IPS DF 6.9 (cell line): Measurements from ENCODE around the gene NPIPA1.
"Not testable (repeated sequence)": the region's sequence is repeated elsewhere in the genome, so short reads cannot be mapped to it uniquely, and the experiment has no call there.

Experiments used
- DNase-seq: peaks from one replicate; pipeline ENCODE4 v3.0.0-alpha.2; 2013; ENCODE audit warnings: low read depth, low spot score
- H3K27ac ChIP-seq: one replicate; pipeline ENCODE4 v1.5.1; 2013; ENCODE audit warnings: low read length, control low read depth
- H3K27me3 ChIP-seq: 2 replicates; pipeline ENCODE4 v1.6.1; 2013; ENCODE audit warnings: mild to moderate bottlenecking, low read length; ENCODE audit not compliant: control insufficient read depth, insufficient read depth
- H3K36me3 ChIP-seq: 2 replicates; pipeline ENCODE4 v1.6.1; 2013; ENCODE audit warnings: low read length; ENCODE audit not compliant: control insufficient read depth, insufficient read depth
- H3K4me1 ChIP-seq: 2 replicates; pipeline ENCODE4 v1.6.1; 2013; ENCODE audit warnings: low read length; ENCODE audit not compliant: control insufficient read depth, insufficient read depth
- H3K4me3 ChIP-seq: 2 replicates; pipeline ENCODE4 v1.5.1; 2013; ENCODE audit warnings: mild to moderate bottlenecking, low read length
- H3K9me3 ChIP-seq: 2 replicates; pipeline ENCODE4 v1.6.1; 2013; ENCODE audit warnings: low read length, inconsistent platforms; ENCODE audit not compliant: control insufficient read depth, insufficient read depth
- WGBS: extraction: QIAGEN DNeasy Blood & Tissue Kit; methylation state at CpG from one replicate; pipeline ENCODE4 v1.1.7; 2013; ENCODE audit warnings: mixed read lengths, missing lambda C conversion rate; ENCODE audit not compliant: insufficient read length, insufficient coverage; 5-methylcytosine and 5-hydroxymethylcytosine counted together

NPIPA1 gene

DNA sequence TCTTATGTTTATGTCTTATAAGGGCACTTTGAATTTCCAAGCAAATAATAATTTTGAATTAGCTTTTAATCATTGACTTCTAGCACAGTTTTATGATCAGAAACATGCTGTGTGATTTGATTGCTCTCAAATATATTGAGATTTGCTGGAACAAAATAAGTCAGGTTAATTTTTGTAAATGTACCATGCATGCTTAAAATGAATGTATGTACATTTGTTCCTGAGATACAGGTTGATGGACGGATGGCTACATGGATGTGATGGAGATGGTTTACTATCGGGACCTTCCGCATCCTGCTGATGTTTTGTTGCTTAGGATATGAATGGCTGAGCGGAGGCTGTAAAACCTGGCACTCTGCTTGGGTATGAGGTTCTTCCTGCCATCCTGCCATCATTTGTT lies at the start of gene NPIPA1:
NPIPA1 (plus strand) TSS at position 301 of the 400 bp plus-strand sequence; CDS start at position 301, 0 bp downstream.
- not testable (repeated sequence) for DNase-seq, H3K4me3 ChIP-seq, H3K27me3 ChIP-seq, H3K9me3 ChIP-seq, H3K4me1 ChIP-seq, H3K27ac ChIP-seq, H3K36me3 ChIP-seq
- WGBS: no CpG with 5 or more reads among the region's 4 CpGs

DNA sequence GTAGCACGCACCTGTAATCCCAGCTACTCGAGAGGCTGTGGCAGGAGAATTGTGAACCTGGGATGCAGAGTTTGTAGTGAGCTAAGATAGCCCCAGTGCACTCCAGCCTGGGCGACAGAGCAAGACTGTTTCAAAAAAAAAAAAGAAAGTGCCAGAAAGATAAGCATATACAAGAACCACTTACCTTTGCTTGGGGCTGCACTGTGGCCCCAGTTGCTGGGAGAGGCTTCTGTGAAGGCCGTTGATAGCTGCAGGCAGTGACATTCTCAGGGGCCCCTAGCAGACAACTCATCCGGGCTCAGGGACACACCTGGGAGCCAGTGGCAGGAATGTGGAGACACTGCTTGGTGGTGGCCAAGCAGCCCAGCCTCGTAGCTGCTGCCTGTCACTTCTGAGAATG lies 45.1 kb upstream of the NPIPA1 start:
- H3K4me1 ChIP-seq, H3K4me3 ChIP-seq, H3K27me3 ChIP-seq, H3K27ac ChIP-seq, H3K36me3 ChIP-seq, H3K9me3 ChIP-seq, DNase-seq: not testable (repeated sequence)
- WGBS: no CpG with 5 or more reads among the region's 6 CpGs

DNA sequence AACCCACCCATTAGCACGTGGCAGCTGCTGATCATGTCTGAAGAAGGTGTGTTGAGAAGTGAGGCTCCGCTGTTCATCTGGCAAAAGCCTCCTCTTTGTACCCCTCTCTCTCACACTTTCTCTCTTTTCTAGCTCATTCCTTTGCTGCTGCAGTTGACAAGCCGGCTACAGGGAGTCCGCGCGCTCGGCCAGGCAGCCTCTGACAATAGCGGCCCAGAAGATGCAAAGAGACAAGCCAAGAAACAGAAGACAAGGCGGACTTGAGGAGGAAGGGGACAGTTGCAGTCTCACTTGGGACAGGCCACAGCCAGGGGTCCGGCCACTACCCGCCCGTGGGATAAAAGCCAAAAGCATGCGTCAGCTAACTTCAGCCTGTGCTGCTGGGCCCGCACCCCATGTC lies 41.9 kb upstream of the NPIPA1 start:
- H3K36me3 ChIP-seq, H3K4me3 ChIP-seq, H3K4me1 ChIP-seq, DNase-seq, H3K9me3 ChIP-seq, H3K27ac ChIP-seq, H3K27me3 ChIP-seq: not testable (repeated sequence)
- no CpG with 5 or more reads among the region's 14 CpGs for WGBS

DNA sequence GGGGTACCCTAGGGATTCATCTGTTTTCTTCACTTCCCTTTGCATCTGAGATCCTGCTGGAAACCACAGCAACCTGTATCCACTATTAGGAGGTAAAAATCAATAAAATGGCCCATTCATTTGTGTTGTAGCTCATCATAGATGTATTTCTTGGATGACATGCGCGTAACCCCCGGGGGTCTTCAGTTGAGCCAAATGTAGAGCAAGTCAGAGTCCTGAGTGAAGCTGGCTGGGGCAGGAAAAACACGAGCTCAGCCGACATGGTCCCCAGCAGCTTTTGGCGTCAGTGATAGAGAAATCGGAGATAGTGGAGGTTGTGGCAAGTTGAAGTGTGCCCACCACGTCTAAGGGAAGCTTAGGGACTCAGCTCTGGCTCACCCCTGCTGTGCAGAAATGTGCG lies 41.2 kb upstream of the NPIPA1 start:
- H3K27me3 ChIP-seq, DNase-seq, H3K4me3 ChIP-seq, H3K4me1 ChIP-seq, H3K9me3 ChIP-seq, H3K36me3 ChIP-seq, H3K27ac ChIP-seq: not testable (repeated sequence)
- no CpG with 5 or more reads among the region's 9 CpGs for WGBS

DNA sequence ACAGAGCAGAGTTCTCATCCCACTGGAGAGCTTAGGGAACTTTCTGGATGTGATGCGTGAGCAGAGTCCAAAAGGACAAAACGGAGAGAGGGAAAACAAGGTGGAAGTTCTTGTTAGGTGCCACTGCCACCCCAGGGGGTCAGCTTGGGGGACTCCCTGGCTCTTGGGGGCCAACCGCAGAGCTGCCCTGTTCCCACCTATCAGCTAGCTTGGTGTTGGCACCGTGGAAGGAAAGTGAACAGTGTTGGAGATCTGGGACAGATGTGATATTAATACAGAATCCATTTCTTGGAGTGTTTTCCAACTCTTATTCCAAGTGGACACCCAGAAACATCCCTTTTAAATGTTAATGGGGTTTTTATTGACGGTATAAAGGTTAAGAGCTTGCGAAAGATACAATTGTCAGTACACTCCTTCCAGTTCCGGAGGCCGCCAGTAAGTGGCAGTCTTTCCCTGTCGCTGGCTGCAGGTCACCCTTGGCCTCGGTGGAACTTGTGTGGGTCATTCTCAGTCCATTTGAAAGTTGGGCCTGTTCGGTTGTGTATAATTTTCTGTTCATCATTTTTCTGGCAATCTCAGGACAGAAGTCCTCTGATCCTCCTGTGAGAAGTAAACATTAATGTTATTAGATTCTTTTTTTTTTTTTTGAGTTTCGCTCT lies 40.1 kb upstream of the NPIPA1 start:
- not testable (repeated sequence) for H3K27ac ChIP-seq, H3K4me3 ChIP-seq, H3K27me3 ChIP-seq, DNase-seq, H3K36me3 ChIP-seq, H3K9me3 ChIP-seq, H3K4me1 ChIP-seq
- WGBS: no CpG with 5 or more reads among the region's 12 CpGs

DNA sequence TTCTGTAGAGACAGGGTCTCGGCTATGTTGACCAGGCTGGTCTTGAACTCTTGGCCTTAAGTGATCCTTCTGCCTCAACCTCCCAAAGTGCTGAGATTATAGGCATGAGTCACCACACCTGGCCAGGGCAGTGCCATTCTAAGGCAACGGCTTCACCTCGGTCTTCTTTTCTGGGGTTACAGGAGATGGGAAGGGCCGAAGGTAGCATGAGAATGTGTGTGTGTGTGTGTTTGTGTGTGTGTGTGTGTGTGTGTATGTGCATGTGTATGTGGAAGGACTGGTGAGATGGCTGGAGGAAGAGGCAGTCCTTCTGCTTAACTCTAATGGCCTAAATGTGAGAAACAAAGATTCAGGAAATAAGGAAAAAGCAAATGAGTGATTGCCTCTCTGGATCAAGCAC lies 39.1 kb upstream of the NPIPA1 start:
- not testable (repeated sequence) for H3K4me1 ChIP-seq, H3K27me3 ChIP-seq, H3K4me3 ChIP-seq, H3K36me3 ChIP-seq, DNase-seq, H3K27ac ChIP-seq, H3K9me3 ChIP-seq
- no CpG with 5 or more reads among the region's 4 CpGs for WGBS

DNA sequence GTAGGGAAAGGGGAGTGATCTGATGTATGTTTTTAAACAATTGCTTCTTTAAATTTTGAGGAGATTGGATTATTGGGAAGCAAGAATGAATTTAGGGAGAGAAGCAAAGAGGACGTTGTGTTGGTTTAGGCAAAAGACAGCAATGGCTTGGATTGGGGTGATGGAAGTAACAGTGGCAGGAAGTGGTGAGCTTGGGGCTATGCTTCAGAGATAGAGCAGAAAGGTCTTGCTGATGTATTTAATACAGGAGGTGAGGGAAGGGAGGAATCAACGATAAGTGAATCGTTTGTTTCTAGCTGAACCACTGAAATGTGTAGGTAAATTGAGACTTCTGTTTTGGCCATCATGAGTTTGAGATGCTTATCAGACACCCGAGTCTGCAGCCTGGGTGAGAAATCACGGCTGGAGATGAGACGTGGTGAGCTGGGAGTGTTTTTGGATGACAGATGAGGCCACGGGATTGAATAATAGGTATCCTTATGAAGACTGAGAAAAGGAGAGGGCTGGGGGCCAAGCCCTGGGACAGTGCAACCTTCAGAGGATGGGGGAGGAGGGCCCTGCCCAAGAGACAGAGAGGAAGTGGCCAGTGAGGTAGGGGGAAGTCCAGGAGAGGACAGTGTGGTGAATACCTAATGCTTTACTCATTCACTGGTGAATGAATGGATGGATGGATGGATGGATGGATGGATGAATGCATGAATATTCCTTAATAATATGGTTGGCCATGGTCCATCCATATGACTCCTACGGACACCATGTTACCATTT lies 33.9 kb upstream of the NPIPA1 start:
- not testable (repeated sequence) for H3K9me3 ChIP-seq, H3K27ac ChIP-seq, H3K4me3 ChIP-seq, H3K36me3 ChIP-seq, DNase-seq, H3K4me1 ChIP-seq, H3K27me3 ChIP-seq
- no CpG with 5 or more reads among the region's 8 CpGs for WGBS

DNA sequence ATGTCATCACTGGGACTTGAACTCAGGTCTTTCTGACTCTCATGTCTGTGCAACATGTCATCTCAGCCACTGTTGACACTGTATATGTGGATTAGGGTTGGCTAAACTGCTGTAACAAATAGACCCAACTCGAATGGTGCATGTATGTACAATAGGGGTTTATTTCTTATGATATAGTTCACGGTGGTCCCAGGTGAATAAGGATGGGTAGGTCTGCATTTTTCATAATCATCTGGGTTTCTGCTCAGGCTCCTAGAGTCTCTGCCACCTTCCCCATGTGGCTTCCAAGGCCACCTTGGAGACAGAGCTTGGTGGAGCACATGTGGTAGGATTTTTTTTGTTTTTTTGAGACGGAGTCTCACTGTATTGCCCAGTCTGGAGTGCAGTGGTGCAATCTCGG lies 27.5 kb upstream of the NPIPA1 start:
- no CpG with 5 or more reads among the region's 4 CpGs for WGBS
- not testable (repeated sequence) for H3K27ac ChIP-seq, DNase-seq, H3K9me3 ChIP-seq, H3K27me3 ChIP-seq, H3K4me3 ChIP-seq, H3K36me3 ChIP-seq, H3K4me1 ChIP-seq

DNA sequence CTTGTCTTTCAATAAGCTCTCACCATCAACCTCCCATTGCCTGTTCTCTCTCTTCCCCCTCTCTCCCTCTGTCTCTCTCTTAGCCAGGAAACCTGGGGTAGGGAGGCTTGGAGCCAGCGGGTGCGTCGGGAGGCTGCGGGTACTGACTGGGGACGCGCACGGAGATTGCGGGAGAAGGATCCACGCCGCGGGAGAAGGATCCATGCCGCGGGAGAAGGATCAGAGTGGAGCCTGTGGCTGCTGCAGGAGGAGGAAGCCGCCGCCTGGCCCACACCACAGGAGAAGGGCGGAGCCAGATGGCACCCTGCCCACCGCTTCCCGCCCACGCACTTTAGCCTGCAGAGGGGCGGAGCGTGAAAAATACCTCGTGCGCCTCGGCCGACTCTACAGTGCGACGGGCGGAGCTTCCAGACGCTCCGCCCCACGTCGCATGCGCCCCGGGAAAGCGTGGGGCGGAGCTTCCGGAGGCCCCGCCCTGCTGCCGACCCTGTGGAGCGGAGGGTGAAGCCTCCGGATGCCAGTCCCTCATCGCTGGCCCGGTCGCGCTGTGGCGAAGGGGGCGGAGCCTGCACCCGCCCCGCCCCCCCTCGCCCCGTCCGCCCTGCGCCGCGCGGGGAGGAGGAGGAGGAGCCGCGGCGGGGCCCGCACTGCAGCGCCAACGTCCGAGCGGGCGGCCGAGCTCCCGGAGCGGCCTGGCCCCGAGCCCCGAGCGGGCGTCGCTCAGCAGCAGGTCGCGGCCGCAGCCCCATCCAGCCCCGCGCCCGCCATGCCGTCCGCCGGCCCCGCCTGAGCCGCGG lies 26.2 kb upstream of the NPIPA1 start:
- H3K9me3 ChIP-seq, H3K27me3 ChIP-seq, H3K4me3 ChIP-seq, H3K27ac ChIP-seq, H3K4me1 ChIP-seq, DNase-seq, H3K36me3 ChIP-seq: not testable (repeated sequence)
- no CpG with 5 or more reads among the region's 85 CpGs for WGBS

DNA sequence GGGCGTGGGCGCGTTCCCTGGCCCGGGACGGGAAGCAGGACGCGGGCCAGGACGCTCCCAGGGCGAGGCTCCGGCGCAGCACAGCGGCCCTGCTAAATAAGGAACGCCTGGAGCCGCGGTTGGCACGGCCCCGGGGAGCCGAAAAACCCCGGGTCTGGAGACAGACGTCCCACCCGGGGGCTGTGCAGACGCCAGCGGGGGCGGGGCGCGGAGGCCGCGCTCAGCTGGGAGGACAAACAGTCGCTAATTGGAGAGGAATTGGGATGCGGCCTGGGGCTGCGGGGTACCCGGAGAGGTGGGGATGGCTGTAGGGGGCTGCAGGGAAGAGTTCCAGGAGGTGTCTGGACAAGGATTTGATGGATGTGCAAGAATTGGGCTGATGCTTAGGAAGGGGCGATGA lies 25.3 kb upstream of the NPIPA1 start:
- DNase-seq: not testable (repeated sequence)

More for the DNA sequence above, 25.3 kb upstream of the NPIPA1 start:
- not testable (repeated sequence) for H3K27me3 ChIP-seq, H3K4me1 ChIP-seq, H3K27ac ChIP-seq, H3K36me3 ChIP-seq, H3K9me3 ChIP-seq
- WGBS: no CpG with 5 or more reads among the region's 33 CpGs
- peak overlapping the region; percentile 64; the same call in 1 of the 2 replicates for H3K4me3 ChIP-seq
